NCI-H1436 (cell line): ENCODE results near the gene CARMIL1.
"Not testable (repeated sequence)": the region's sequence is repeated elsewhere in the genome, so short reads cannot be mapped to it uniquely, and the experiment has no call there.

Source experiments
- DNase-seq: peaks from one replicate; lab custom pipeline; 2025; lab: John Stamatoyannopoulos, UW

CARMIL1 gene

GRCh38 chr6:25277857-25278256 is 1.3 kb upstream of the CARMIL1 start:
- no peak for DNase-seq

GRCh38 chr6:25278261-25278913 is 787 bp upstream of the CARMIL1 start:
- DNase-seq, result no peak

DNA sequence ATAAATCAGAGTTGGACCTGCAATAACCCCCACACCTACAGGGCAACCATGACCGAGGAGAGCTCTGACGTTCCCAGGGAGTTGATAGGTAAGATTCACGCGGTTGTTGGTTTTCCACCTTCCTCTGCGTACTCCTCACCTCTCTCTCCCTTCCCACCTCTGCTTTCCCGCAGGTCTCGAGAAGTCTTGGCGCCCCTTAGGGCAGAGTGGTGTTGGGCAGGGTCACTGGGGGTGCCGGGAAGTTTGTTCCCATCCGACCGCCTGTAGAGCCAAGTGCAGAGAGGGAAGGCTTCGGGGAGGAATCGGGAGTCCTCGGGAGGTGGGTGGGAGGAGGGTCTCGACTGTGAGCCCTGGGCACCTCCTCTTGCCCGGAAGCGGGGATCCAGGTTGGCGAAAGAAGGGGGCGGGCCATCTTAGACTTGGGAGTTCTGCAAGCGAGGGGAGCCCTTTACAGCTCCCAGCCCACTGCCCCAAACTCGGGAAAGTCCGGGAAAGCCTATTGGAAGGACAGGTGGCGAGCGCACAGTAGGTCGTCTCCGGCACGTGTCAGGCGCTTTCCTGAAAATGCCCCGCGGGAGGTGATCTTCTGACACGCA is 672 bp downstream of the CARMIL1 start:
- peak; percentile 14 for DNase-seq

DNA sequence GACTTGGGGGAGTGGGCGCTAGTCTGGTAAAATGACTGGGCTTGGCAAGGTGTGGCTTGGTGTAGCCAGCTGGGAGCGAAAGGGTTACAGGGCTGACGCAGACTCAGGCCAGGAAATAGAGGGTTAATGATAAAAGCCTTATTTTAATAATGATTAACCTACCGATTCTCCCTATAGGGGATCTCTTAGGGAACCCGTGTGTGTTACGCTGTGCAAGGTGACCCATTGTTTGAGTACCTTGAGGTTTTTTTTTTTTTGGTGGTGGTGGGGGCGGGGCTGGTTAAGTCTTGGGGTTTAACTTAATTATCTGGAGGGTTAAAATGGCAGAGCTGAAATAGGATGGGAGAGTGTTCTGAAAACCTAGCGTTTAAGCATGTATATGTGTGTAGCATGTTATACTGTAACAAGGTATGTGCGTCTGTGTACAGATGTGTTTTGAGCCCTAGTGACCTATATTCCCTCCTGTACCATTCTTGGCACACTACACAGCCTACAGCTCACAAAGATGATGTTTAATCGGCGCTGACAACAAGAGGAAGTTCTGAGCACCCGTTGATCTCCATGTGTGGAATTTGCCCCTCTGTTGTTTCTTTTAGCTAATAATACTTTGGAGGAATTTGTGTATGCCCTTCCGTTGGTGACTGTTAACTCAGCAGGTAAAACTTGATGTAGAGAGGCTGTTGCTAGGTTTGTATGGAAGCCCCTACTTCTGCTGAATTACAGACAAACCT is 1.3 kb downstream of the CARMIL1 start:
- DNase-seq, result no peak

GRCh38 chr6:25286891-25287290 is 7.7 kb downstream of the CARMIL1 start:
- DNase-seq, result no peak

- DNase-seq, result no peak
Measured at GRCh38 chr6:25287941-25288340, 8.8 kb downstream of the CARMIL1 start.

GRCh38 chr6:25288518-25288917 is 9.3 kb downstream of the CARMIL1 start:
- DNase-seq, result no peak

DNA sequence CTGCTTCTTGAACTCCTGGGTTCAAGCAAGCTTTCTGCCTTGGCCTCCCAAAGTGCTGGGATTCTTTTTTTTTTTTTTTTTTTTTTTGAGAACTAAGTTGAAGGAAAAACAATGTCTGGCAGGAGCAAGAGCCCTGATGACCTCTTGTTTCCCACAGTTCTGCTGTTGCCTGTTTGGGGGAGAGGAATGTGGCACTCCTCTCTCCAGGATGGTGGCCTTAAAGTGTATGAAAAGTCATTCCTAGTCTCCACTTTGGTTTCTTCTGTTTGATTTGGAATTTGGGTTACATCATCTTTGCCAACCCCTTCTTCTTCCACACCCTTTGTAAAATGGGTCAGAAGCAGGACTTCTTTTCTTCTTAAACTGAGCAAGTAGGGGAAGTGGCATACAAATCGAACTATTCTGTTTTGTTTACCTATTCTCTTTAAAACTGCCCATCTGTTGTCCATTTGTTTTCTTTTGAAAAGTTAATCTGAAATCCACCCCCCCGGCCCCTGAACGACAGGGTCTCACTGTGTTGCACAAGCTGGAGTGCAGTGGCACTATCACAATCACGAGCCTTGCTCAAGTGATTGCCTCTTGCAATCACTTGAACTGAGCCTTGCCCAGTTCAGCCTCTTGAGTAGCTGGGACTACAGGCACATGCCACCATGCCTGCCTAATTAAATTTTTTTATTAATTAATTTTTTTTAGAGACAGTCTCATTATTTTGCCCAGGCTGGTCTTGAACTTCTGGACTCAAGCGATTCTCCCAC is 11.3 kb downstream of the CARMIL1 start:
- no peak for DNase-seq

- no peak for DNase-seq
Measured at GRCh38 chr6:25292384-25292783, 13.2 kb downstream of the CARMIL1 start.

DNA sequence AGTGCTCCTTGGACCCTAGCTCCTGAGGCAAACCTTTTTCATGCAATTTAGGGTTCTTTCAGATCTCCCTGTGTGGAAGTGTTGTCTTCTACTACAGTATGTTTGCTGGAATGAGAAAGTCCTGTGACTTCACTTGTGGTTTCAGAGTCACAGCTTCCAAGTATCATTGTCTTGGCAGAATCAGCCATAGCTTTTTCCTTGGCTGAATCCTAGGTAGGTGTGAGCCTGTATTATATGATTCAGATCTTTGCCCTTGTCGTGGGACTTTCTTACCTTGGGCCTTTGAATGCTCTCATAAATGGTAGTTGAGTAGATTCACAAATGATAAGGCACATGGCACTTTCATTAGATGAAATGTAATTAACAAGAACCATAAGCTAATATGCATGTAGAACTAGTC is 16.5 kb downstream of the CARMIL1 start:
- DNase-seq, result no peak

DNA sequence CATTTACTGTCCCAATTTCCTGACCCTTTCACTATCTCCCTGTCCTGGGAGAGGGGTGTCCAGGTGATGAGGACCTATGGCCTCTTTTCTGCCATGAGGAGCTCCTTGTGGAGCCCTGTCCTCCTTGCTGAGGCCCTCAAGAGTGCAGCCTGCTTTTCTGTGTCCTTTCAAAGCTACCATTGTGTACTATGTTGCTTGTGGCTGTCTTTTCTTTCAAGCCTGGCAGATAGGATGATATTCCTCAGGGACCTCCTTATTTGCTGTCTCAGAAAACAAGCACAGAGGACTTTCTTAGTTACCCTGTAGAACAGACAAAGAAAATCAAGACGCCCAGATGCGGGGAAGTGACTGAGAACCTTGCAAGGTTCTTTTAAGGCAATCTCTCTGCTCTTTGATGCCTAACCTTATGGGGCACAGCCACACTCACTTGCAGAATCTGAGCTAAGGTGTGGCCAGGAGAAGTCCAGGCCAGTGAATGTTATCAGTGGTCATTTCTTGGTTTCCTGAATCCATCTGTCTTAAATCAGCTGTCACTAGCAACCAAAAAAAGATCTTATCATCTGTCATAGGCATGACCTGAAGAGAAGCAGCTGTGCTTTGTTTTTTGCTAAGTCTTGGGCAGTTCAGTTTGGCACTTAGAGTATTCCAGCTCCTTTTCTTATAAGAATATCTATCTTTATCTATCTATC is 17.2 kb downstream of the CARMIL1 start:
- no peak for DNase-seq

DNA sequence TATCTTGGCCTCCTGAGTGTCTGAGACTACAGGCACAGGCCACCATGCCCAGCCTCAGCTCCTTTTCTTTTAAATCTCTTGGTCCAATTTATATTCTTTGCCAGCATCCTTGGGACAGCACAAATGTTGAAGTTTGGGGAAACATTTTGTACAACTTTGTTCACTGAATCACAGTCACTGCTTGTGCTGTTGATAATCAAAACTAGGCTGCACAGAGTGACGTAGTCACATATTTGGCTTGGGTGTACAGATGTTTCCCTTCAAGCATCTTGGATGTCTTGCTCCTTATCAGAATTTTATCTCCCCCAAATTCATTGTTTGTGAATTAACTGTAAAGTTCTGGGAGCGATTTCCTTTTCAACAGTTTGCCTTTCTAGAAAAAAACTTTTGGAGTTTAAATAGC is 17.9 kb downstream of the CARMIL1 start:
- no peak for DNase-seq

DNA sequence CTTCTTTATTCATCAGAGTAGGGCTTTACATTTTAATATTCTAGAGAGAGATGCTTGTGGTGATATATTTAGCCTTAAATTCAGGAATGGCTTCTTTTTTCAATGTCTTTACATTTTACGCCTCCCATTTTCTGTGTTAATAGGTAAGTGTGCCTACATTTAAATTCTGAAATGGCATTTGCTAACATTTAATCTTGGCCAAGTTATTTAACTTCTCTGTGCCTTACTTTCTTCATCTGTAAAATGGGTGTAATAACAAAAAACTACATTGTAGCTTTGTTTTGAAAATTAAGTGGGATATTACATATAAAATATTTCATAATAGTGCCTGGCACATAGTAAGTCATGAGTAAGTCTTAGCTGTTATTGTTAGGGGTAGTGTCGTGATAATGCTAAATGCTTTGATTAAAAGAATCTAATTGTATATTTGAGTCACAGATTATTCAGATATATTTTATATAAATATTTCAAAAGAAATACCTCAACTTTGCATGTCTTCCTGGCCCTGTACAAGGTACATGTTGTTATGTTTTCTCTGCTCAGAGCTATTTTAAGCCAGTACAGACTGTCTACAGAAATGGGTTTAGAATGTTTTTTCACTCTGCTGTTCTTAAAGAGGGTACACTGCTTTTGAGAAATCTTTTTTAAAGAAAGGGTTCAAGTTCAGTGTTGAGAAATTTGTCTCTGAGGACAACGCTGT is 18.8 kb downstream of the CARMIL1 start:
- DNase-seq, result no peak

GRCh38 chr6:25298523-25298865 is 19.3 kb downstream of the CARMIL1 start:
- not testable (repeated sequence) for DNase-seq

DNA sequence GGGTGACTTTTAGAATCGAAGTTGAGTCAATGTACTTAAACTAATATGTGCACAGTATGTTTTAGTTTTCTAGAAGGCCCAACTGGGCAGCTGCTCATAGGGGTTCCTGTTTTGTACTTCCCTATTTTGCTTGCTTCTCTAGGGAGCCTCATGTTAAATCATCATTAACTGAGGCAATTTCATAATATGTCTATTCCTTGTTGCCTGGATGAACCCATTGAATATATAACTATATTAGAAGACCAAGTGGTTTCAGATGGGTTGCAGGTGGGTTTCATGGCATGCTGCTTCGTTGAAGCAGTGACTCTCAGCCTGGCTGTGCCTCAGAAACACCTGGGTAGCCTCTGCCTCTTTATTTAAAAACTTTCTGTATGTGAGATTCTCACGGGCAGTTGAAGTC is 22.2 kb downstream of the CARMIL1 start:
- no peak for DNase-seq

DNA sequence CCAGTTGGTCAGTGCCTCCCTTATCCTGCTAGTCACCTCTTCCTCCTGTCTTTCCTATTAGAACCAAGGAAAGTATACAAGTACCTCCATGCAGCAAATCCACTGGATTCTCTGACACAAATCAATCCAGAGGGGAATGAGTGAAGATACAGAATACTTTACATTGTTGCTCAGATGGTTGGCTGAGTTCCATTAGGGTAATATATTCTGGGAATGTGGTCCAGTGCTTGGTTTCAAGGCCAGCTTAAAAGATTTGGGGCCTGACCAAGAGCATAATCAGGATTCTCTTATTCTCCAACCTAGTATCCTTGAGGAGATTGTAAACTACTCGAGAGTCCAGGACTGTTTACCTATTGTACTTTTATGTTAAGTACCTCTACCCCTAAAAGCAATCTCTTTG is 23.0 kb downstream of the CARMIL1 start:
- DNase-seq, result no peak

DNA sequence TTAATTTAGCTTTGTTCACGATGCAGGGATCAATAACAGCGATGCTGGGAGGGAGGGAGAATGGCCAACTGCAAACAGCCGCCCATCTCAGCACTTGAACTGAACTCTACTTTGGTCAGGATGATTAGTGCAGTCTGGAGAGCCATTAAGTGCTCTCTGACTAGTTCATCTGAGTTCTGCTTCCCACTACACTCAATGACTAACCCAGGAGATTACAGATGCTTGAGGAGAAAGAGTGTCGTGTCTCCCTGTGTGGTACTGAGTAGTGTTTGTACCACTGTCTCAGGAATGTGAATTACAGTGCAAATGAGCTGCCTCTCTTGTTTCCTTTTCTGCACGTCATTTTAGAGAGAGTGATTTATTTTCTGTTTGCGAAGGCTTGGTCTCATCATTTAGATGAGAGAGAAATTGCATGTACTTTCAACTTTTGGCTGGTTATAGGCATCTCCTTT is 23.5 kb downstream of the CARMIL1 start:
- peak; percentile 34 for DNase-seq

DNA sequence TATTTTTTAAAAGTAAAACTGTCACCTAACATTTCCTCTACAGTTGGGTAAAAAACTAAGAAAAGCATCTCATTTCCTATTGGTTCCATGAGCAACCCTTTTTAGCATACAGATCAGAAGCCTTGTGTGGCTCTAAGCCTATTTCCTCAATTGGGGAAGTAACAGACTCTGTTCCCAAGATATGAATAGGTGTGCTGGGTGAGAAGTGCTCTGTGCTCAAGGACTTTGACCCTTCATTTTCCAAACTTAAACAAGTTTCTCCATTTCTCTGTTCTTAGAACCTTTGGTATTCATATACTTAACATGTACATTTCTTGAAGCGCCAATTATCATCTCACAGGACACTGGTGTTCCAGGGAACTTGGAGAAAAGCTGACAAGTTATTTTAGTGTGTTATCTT is 24.1 kb downstream of the CARMIL1 start:
- DNase-seq, result no peak

GRCh38 chr6:25306379-25306778 is 27.2 kb downstream of the CARMIL1 start:
- no peak for DNase-seq

GRCh38 chr6:25307805-25308494 is 28.8 kb downstream of the CARMIL1 start:
- no peak for DNase-seq

GRCh38 chr6:25309886-25310285 is 30.7 kb downstream of the CARMIL1 start:
- DNase-seq, result no peak
